GM12878 (cell line): Measurements from ENCODE around the gene ADGRB2. TPM values are rescaled to one million over a fixed set of nuclear protein-coding genes. Genes with fewer than 3 reads are reported as not detected.

Experiments used
- BACH1 ChIP-seq: fragments of 450-650 bp; IDR thresholded peaks from 2 replicates; pipeline ENCODE4 v1.6.1; 2017; ENCODE audit warnings: mild to moderate bottlenecking, borderline replicate concordance
- BRCA1 ChIP-seq: IDR thresholded peaks from 2 replicates; pipeline ENCODE4 v1.6.1; 2011; ENCODE audit warnings: low read depth, low read length, improper control_type of control experiment
- CHD2 ChIP-seq: IDR thresholded peaks from 2 replicates; pipeline ENCODE4 v1.6.1; 2011; ENCODE audit warnings: low read depth, low read length, improper control_type of control experiment, borderline replicate concordance
- CUX1 ChIP-seq: IDR thresholded peaks from 2 replicates; pipeline ENCODE4 v1.6.1; 2012; ENCODE audit warnings: improper control_type of control experiment, low read depth, low read length; ENCODE audit not compliant: insufficient replicate concordance
- EGR1 ChIP-seq, 2 experiments: IDR thresholded peaks; 1 replicate in 1 of 2; 2 replicates in 1 of 2; pipeline ENCODE4 v1.6.1; 2011 to 2012; ENCODE audit warnings: low read depth in 2 of 2, low read length in 2 of 2, borderline replicate concordance in 1 of 2, mild to moderate bottlenecking in 1 of 2, moderate library complexity in 1 of 2
- GATAD2B ChIP-seq: fragments of 450-650 bp; conservative IDR thresholded peaks from 2 replicates; pipeline ENCODE4 v1.6.1; 2017; ENCODE audit warnings: low read depth, mild to moderate bottlenecking, moderate library complexity
- HDAC6 ChIP-seq: fragments of 200-600 bp; sonication (generic); IDR thresholded peaks from one replicate; pipeline ENCODE4 v1.8.0; 2017; ENCODE audit warnings: antibody characterized with exemption; ENCODE audit not compliant: unreplicated experiment
- HDGF ChIP-seq: fragments of 450-650 bp; IDR thresholded peaks from 2 replicates; pipeline ENCODE4 v1.6.1; 2016; ENCODE audit warnings: antibody characterized with exemption
- LARP7 ChIP-seq: fragments of 450-650 bp; IDR thresholded peaks from 2 replicates; pipeline ENCODE4 v1.6.1; 2017; ENCODE audit warnings: mild to moderate bottlenecking
- MYC ChIP-seq: IDR thresholded peaks from 2 replicates; pipeline ENCODE4 v1.6.1; 2011; ENCODE audit warnings: mild to moderate bottlenecking, low read length, moderate library complexity, inconsistent platforms; ENCODE audit not compliant: insufficient read depth, insufficient replicate concordance, insufficient read length, severe bottlenecking
- NBN ChIP-seq: fragments of 450-650 bp; IDR thresholded peaks from 2 replicates; pipeline ENCODE4 v1.6.1; 2016
- NFXL1 ChIP-seq: fragments of 450-650 bp; IDR thresholded peaks from 2 replicates; pipeline ENCODE4 v1.6.1; 2017; ENCODE audit warnings: antibody characterized with exemption, mild to moderate bottlenecking, borderline replicate concordance
- POLR2A ChIP-seq: IDR thresholded peaks from 2 replicates; pipeline ENCODE4 v1.6.1; 2011; ENCODE audit warnings: low read depth, mild to moderate bottlenecking, low read length
- POLR2AphosphoS2 ChIP-seq: IDR thresholded peaks from 2 replicates; pipeline ENCODE4 v1.6.1; 2011; ENCODE audit warnings: low read depth, mild to moderate bottlenecking, low read length, improper control_type of control experiment, moderate library complexity
- SIX5 ChIP-seq: IDR thresholded peaks from 2 replicates; pipeline ENCODE4 v1.6.1; 2011; ENCODE audit warnings: mild to moderate bottlenecking, low read depth, low read length, moderate library complexity; ENCODE audit not compliant: severe bottlenecking
- SKIL ChIP-seq: fragments of 450-650 bp; IDR thresholded peaks from 2 replicates; pipeline ENCODE4 v1.6.1; 2017; ENCODE audit warnings: mild to moderate bottlenecking, low read depth, inconsistent platforms; ENCODE audit not compliant: poor library complexity, severe bottlenecking
- SMAD5 ChIP-seq: IDR thresholded peaks from 2 replicates; pipeline ENCODE4 v1.6.1; 2016; ENCODE audit warnings: antibody characterized with exemption, low read depth
- SRF ChIP-seq, 2 experiments: IDR thresholded peaks; 2 replicates each; pipeline ENCODE4 v1.6.1; 2011; ENCODE audit warnings: low read depth in 2 of 2, low read length in 2 of 2, mild to moderate bottlenecking in 1 of 2, moderate library complexity in 1 of 2
- SUPT20H ChIP-seq: IDR thresholded peaks from 2 replicates; pipeline ENCODE4 v1.6.1; 2011; ENCODE audit warnings: low read depth, mild to moderate bottlenecking, low read length, moderate library complexity, borderline replicate concordance; ENCODE audit not compliant: control insufficient read depth
- USF2 ChIP-seq: IDR thresholded peaks from 2 replicates; pipeline ENCODE4 v1.6.1; 2011; ENCODE audit warnings: low read depth, low read length, improper control_type of control experiment, borderline replicate concordance
- ZBED1 ChIP-seq: IDR thresholded peaks from 2 replicates; pipeline ENCODE4 v1.6.1; 2016; ENCODE audit warnings: borderline replicate concordance
- ZNF207 ChIP-seq: fragments of 450-650 bp; IDR thresholded peaks from 2 replicates; pipeline ENCODE4 v1.6.1; 2014; ENCODE audit warnings: antibody characterized with exemption, mild to moderate bottlenecking, borderline replicate concordance
- ZZZ3 ChIP-seq: IDR thresholded peaks from 2 replicates; pipeline ENCODE4 v1.6.1; 2011; ENCODE audit warnings: low read depth; ENCODE audit not compliant: control insufficient read depth, insufficient read length
- polyA plus RNA-seq, 11 experiments: library from polyadenylated mRNA; depleted of rRNA in 4 of 11; unstranded in 6 of 11; stranded (reverse) in 5 of 11; fragments of >200 nt; fragmentation: Nextera tagmentation in 4 of 11; fragmentation: Illumina TruSeq in 1 of 11; extraction: Ambion mirVana in 4 of 11; extraction: Trizol in 1 of 11; gene quantifications; 1 replicate in 1 of 11; 2 replicates in 10 of 11; pipeline versions ENCODE4 v1.2.1 to v1.2.3, GENCODE V29; 2011 to 2016; ENCODE audit warnings: inconsistent platforms in 2 of 11, missing spikeins in 2 of 11, low read depth in 1 of 11
- total RNA-seq, 4 experiments: library from RNA; depleted of rRNA in 3 of 4; stranded (reverse); fragments of >200 nt in 3 of 4; fragmentation: Illumina TruSeq in 1 of 4; extraction: Trizol in 1 of 4; gene quantifications; 2 replicates each; pipeline versions ENCODE4 v1.2.1 to v1.2.3, GENCODE V29; 2013 to 2021

Gene ADGRB2
- total and polyA plus RNA-seq, 10 of the 15 experiments (the other 5 are each of a cell fraction or from before 2014, with no cell fraction given): 0.11 to 0.33 (median 0.18) TPM; not detected in 4

- no peak for TF ChIP-seq CUX1
- TF ChIP-seq MYC: no peak
- no peak for TF ChIP-seq LARP7
- TF ChIP-seq CHD2: no peak
- TF ChIP-seq POLR2AphosphoS2: no peak
- no peak for TF ChIP-seq HDGF
- peak; percentile 26; the same call in 1 of the 2 replicates for TF ChIP-seq NBN
- TF ChIP-seq SUPT20H: no peak
- TF ChIP-seq ZNF207: no peak
- no peak for TF ChIP-seq NFXL1
- peak in 1 of 2 experiments; percentile 51; a peak in 1 of 3 replicates for TF ChIP-seq EGR1 (IDR thresholded peaks at IDR 0.05; ENCODE audit: borderline replicate concordance in 1 of 2, low read depth in 2 of 2, low read length in 2 of 2)
- no peak for TF ChIP-seq SMAD5
- no peak for TF ChIP-seq USF2
- no peak for TF ChIP-seq POLR2A
- no peak for TF ChIP-seq ZZZ3
- no peak for TF ChIP-seq HDAC6
- no peak for TF ChIP-seq ZBED1
- no peak for TF ChIP-seq SKIL
- TF ChIP-seq BRCA1: no peak
- TF ChIP-seq SIX5: no peak
- peak; percentile 93 for TF ChIP-seq BACH1
- no peak for TF ChIP-seq SRF (IDR thresholded peaks at IDR 0.05; ENCODE audit: low read depth in 2 of 2, low read length in 2 of 2)
- no peak; the same call in 1 of the 2 replicates for TF ChIP-seq GATAD2B
Measured at GRCh38 chr1:31705080-31705866, 58.9 kb downstream of the ADGRB2 start (continued).
